Measurements from ENCODE around the gene DUS2. TPM values are rescaled to one million over a fixed set of nuclear protein-coding genes. Genes with fewer than 3 reads are reported as not detected.
A peak's percentile ranks its signal among the peaks of the same experiment; 100 is the strongest.

DUS2 gene
- total and polyA plus RNA-seq, 9 donors = 4.8 to 15.7 (median 8.5) TPM

GRCh38 chr16:68070806-68071517 lies 47.9 kb downstream of the DUS2 start:
- H3K27me3 ChIP-seq = no peaks in the 10 kb centered on the region
- no peak for DNase-seq
- 90 to 93% (median 92%) methylated on average over 14 of the region's 14 CpGs for WGBS, 3 donors
- TF ChIP-seq EP300 (IDR thresholded peaks at IDR 0.05) = no peak
- TF ChIP-seq CTCF (IDR thresholded peaks at IDR 0.05) = no peak
- TF ChIP-seq POLR2A (IDR thresholded peaks at IDR 0.05) = no peak
- H3K27ac ChIP-seq = no peak overlapping the region
- H3K36me3 ChIP-seq = no peaks in the 10 kb centered on the region
- H3K9me3 ChIP-seq = no peaks in the 10 kb centered on the region
- intact Hi-C loops (cut with DNase I) = loop anchor here in 1 of 4 donors (10.0 kb wide), 1 partner anchor 154 kb away; no protein-coding TSS in a partner anchor
- H3K4me3 ChIP-seq = no peak overlapping the region
- H3K4me1 ChIP-seq (ENCODE audit: insufficient read depth) = peaks cover 11% of the 10 kb centered on the region

GRCh38 chr16:68071518-68071901 lies 48.4 kb downstream of the DUS2 start:
- Histone ChIP-seq H3K4me1 (ENCODE audit: insufficient read depth) (peaks cover 11% of the 10 kb centered on the region), H3K4me3 (no peak overlapping the region), H3K27ac (no peak overlapping the region), H3K27me3 (no peaks in the 10 kb centered on the region), H3K36me3 (no peaks in the 10 kb centered on the region), H3K9me3 (no peaks in the 10 kb centered on the region)
- DNase-seq = no peak
- WGBS, 3 donors = 92 to 100% (median 95%) methylated on average over 1 of the region's 1 CpG
- intact Hi-C loops (cut with DNase I) = loop anchor here in 1 of 4 donors (10.0 kb wide), 1 partner anchor 153 kb away; no protein-coding TSS in a partner anchor
- TF ChIP-seq CTCF (IDR thresholded peaks at IDR 0.05) = no peak
- no peak for TF ChIP-seq EP300 (IDR thresholded peaks at IDR 0.05)
- TF ChIP-seq POLR2A (IDR thresholded peaks at IDR 0.05) = no peak

GRCh38 chr16:68072038-68072695 lies 49.1 kb downstream of the DUS2 start:
- DNase-seq = peak; percentile 46 to 67 (median 67)
- no peak overlapping the region for H3K27ac ChIP-seq

More at GRCh38 chr16:68072038-68072695, 49.1 kb downstream of the DUS2 start:
- Histone ChIP-seq H3K4me1 (ENCODE audit: insufficient read depth) (peaks cover 11% of the 10 kb centered on the region), H3K27me3 (no peaks in the 10 kb centered on the region), H3K36me3 (no peaks in the 10 kb centered on the region), H3K4me3 (no peak overlapping the region), H3K9me3 (no peaks in the 10 kb centered on the region)
- WGBS, 3 donors = 15 to 35% (median 19%) methylated on average over 9 of the region's 9 CpGs
- TF ChIP-seq CTCF (IDR thresholded peaks at IDR 0.05) (no peak), EP300 (IDR thresholded peaks at IDR 0.05) (no peak), POLR2A (IDR thresholded peaks at IDR 0.05) (no peak)
- intact Hi-C loops (cut with DNase I) = loop anchor here in 1 of 4 donors (10.0 kb wide), 1 partner anchor 153 kb away; no protein-coding TSS in a partner anchor

All from ovary (tissue), 9 donors.